Measurements from ENCODE around the gene B9D1. TPM values are rescaled to one million over a fixed set of nuclear protein-coding genes. Genes with fewer than 3 reads are reported as not detected.
A peak's percentile ranks its signal among the peaks of the same experiment; 100 is the strongest.

B9D1 gene
- total and polyA plus RNA-seq, 8 donors = 10.9 to 22.8 (median 16.8) TPM; not detected in 2

- no peak overlapping the region for H3K4me3 ChIP-seq
- WGBS, 5 donors = 92 to 99% (median 95%) methylated on average over 3 to 5 of the region's 5 CpGs; no CpG with 5 or more reads in 1 of the 5 donors
- TF ChIP-seq EP300 (IDR thresholded peaks at IDR 0.05) (no peak), CTCF (IDR thresholded peaks at IDR 0.05) (no peak), POLR2AphosphoS5 (IDR thresholded peaks at IDR 0.05) (no peak), POLR2A (IDR thresholded peaks at IDR 0.05) (no peak)
- no peak overlapping the region for H3K27ac ChIP-seq
- intact Hi-C loops (cut with DNase I; ENCODE audit: low total_unique reads) = no loop called here
- peaks cover 0 to 4% (median 0%) of the 10 kb centered on the region in 4 donors for H3K9me3 ChIP-seq
- H3K36me3 ChIP-seq = peaks cover 0 to 39% (median 34%) of the 10 kb centered on the region in 4 donors
- H3K4me1 ChIP-seq = peaks cover 0 to 11% (median 0%) of the 10 kb centered on the region in 4 donors
- H3K27me3 ChIP-seq = no peaks in the 10 kb centered on the region
- DNase-seq = no peak
These were observed 41.6 kb downstream of the B9D1 start for GRCh38 chr17:19320876-19321275.

- no peak for DNase-seq
- TF ChIP-seq POLR2A (IDR thresholded peaks at IDR 0.05) (no peak), EP300 (IDR thresholded peaks at IDR 0.05) (no peak), POLR2AphosphoS5 (IDR thresholded peaks at IDR 0.05) (no peak), CTCF (IDR thresholded peaks at IDR 0.05) (no peak)
- no peak overlapping the region for H3K4me3 ChIP-seq
- H3K27me3 ChIP-seq = no peaks in the 10 kb centered on the region
- peaks cover 0 to 49% (median 44%) of the 10 kb centered on the region in 4 donors for H3K36me3 ChIP-seq
- intact Hi-C loops (cut with DNase I; ENCODE audit: low total_unique reads) = no loop called here
- 93 to 99% (median 97%) methylated on average over 10 to 12 of the region's 12 CpGs for WGBS, 5 donors
- H3K9me3 ChIP-seq = no peaks in the 10 kb centered on the region
- H3K4me1 ChIP-seq = peaks cover 0 to 11% (median 0%) of the 10 kb centered on the region in 4 donors
- H3K27ac ChIP-seq = no peak overlapping the region
These were observed 42.6 kb downstream of the B9D1 start for GRCh38 chr17:19319771-19320505.

- Histone ChIP-seq H3K27me3 (no peaks in the 10 kb centered on the region), H3K4me1 (peaks cover 0 to 18% (median 0%) of the 10 kb centered on the region in 4 donors), H3K9me3 (no peaks in the 10 kb centered on the region), H3K4me3 (no peak overlapping the region), H3K27ac (no peak overlapping the region), H3K36me3 (peaks cover 13 to 62% (median 54%) of the 10 kb centered on the region in 4 donors)
- 80 to 90% (median 88%) methylated on average over 6 of the region's 6 CpGs for WGBS, 5 donors
- DNase-seq = no peak
- intact Hi-C loops (cut with DNase I; ENCODE audit: low total_unique reads) = no loop called here
- TF ChIP-seq POLR2AphosphoS5 (IDR thresholded peaks at IDR 0.05) (no peak), POLR2A (IDR thresholded peaks at IDR 0.05) (no peak), CTCF (IDR thresholded peaks at IDR 0.05) (no peak), EP300 (IDR thresholded peaks at IDR 0.05) (no peak)
These were observed 43.9 kb downstream of the B9D1 start for GRCh38 chr17:19318611-19319010.

GRCh38 chr17:19317359-19318095 lies 45.0 kb downstream of the B9D1 start:
- H3K9me3 ChIP-seq = no peaks in the 10 kb centered on the region
- TF ChIP-seq POLR2A (IDR thresholded peaks at IDR 0.05) (no peak), CTCF (IDR thresholded peaks at IDR 0.05) (no peak), EP300 (IDR thresholded peaks at IDR 0.05) (no peak), POLR2AphosphoS5 (IDR thresholded peaks at IDR 0.05) (no peak)
- 52 to 74% (median 69%) methylated on average over 15 to 19 of the region's 19 CpGs for WGBS, 5 donors
- peak overlapping the region in 2 of 5 donors; percentile 33 to 50 for H3K27ac ChIP-seq
- peaks cover 19 to 64% (median 56%) of the 10 kb centered on the region in 4 donors for H3K36me3 ChIP-seq
- peaks cover 0 to 22% (median 0%) of the 10 kb centered on the region in 4 donors for H3K4me1 ChIP-seq
- peak; percentile 36 to 90 for DNase-seq
- no peaks in the 10 kb centered on the region for H3K27me3 ChIP-seq
- intact Hi-C loops (cut with DNase I; ENCODE audit: low total_unique reads) = no loop called here
- no peak overlapping the region for H3K4me3 ChIP-seq

All from stomach (tissue), 9 donors.